D341Med (cell line): ENCODE data around the gene THAP7.

Experiments
- DNase-seq: peaks from one replicate; pipeline ENCODE4 v3.0.0; 2012; ENCODE audit warnings: low spot score

Gene THAP7

GRCh38 chr22:20964090-20964798 lies 37.7 kb downstream of the THAP7 start:
- DNase-seq = no peak

- DNase-seq = no peak
Measured at GRCh38 chr22:20963201-20964052, 38.5 kb downstream of the THAP7 start.

GRCh38 chr22:20962491-20962945 lies 39.4 kb downstream of the THAP7 start:
- DNase-seq = no peak

GRCh38 chr22:20960609-20961008 lies 41.3 kb downstream of the THAP7 start:
- no peak for DNase-seq

- no peak for DNase-seq
Measured at GRCh38 chr22:20959578-20960461, 42.1 kb downstream of the THAP7 start.

- DNase-seq = no peak
Measured at GRCh38 chr22:20957683-20958431, 44.1 kb downstream of the THAP7 start.

GRCh38 chr22:20957102-20957682 lies 44.7 kb downstream of the THAP7 start:
- no peak for DNase-seq

DNA sequence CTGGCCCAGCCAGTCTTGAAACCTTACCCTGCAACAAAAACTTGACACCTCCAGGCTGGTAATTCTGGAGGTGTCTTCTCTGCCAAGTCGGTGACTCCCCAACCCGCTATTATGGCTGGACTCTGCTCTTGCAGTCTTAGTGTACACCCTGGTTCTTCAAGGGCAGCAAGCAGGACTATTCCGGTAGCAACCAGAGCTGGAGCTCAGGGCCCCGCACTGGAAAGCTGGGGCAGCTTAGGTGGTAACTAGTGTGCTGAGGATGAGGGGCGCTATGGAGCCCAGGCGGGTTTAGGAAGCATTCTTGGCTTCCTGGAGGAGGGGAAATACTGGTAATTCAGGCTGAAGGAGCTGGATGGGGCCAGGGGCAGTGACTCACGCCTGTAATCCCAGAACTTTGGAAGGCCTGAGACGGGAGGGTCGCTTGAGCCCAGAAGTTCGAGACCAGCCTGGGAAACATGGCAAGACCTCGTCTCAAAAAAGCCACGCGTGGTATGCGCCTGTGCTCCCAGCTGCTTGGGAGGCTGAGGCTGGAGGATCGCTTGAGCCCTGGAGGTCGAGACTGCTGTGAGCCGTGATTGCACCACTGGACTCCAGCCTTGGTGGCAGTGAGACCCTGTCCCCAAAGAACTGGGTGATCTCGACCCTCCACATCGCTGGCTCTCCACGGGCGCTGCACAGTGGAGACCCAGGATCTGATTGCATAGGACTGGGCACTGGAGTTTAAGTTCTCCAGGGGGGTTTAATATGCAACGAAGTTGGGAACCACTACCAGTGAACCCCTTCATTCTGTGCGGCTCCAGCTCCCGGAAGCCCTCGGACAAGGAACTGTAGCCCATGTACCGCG lies 45.4 kb downstream of the THAP7 start:
- DNase-seq = no peak

GRCh38 chr22:20955548-20955947 lies 46.4 kb downstream of the THAP7 start:
- DNase-seq = no peak

- DNase-seq = no peak
Measured at GRCh38 chr22:20953668-20954500, 48.0 kb downstream of the THAP7 start.

DNA sequence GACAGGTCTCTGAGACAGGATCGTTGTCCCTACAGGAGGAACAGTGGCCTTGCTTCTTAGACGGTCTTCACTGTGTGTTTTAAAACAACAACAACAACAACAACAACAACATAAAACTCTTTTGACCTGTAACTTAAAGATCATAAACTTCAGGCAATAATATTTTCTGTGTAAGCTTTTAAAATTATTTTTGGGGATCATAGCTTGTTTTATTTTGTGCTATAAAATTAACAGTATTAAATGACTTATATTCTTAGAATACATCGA lies 48.6 kb downstream of the THAP7 start:
- no peak for DNase-seq

DNA sequence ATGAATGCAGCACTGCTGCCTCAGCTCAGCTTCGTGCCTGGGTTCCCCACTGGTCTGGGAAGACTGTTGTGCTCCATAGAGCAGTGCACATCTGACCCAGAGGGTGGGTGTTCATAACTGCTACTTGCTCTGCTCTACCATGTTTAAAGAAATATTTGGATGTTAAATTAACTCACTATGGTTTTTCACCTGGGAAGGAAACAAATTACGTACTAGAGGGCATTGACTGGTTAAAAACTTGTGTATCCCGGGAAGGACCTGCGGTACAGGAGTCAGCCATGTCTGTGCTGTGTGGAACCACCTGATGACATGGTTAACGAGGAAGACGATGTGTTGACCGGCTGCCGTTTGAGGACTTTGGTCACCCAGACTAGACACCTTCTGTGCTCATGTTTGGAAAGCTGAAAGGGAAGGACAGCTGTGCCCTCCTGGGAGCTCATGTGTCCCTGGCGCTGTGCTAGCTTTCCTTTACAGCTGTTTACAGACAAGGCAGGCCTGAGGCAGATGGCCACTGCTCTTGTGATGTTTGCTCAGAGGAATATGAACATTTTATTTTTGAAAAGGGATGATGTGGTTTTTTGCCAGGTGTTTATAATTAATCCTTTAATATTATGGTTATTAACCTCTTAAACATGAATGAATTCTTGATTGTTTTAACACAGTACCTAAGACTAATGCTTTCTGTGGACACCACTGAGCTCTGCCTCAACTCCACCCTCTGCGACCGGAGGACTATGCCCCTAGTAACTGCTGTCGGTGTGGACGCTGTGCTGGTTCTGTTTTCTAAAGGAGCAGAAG lies 49.2 kb downstream of the THAP7 start:
- no peak for DNase-seq

DNA sequence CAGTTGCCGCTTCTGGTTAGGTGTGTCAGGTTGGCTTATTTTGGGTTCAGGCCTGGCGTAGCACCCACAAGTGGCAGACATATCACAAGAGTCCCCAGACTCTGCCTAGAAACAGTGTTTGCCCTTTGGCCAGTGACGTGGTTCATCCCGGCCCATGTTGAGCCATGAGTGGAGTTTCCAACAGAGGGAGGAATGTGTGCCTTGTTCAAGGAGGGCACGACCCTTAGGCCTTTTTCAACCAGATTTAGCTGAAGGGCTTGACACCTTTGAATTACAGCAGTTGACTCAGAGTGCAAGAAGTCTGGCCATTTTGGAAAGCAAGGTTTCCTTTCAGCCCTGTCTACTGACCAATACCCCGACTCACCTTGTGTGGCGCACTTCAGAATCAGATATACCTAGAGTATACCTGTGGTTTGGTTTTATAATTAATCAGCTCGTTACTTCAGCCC lies 50.0 kb downstream of the THAP7 start:
- DNase-seq = no peak

GRCh38 chr22:20951151-20951931 lies 50.6 kb downstream of the THAP7 start:
- DNase-seq = no peak

DNA sequence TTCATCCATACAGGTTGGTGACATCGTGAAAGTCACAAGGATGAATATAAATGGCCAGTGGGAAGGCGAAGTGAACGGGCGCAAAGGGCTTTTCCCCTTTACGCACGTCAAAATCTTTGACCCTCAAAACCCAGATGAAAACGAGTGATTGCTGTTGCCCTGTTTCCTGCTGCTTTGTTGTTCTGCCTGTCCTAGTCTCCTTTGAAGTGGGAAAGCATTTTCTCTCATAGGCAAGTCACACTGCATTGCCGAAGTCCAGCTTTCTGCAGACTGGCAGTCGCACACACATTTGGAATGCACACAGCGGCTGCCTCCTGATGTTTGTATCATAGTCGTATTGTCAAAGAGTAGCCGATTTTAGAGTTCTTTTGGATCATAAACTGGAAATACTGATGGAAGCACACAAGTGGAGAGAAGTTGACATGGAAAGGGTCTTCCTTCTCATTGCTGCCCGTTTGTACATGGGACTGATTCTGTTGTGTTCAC lies 52.2 kb downstream of the THAP7 start:
- no peak for DNase-seq
